ENCODE measurements around the gene NDC80. TPM values are rescaled to one million over a fixed set of nuclear protein-coding genes. Genes with fewer than 3 reads are reported as not detected.

NDC80 gene
- total RNA-seq, 1 donor from 2014 or later = 0.91 TPM

Other genes starting within 250 kb of the NDC80 start
- gene METTL4, start 52 bp upstream of the NDC80 start, total RNA-seq = 12.9 TPM
- 83.8 TPM for gene SMCHD1, start 84.2 kb downstream of the NDC80 start, total RNA-seq